Endothelial cell of umbilical vein (primary cell): ENCODE data around the gene MYORG. TPM values are rescaled to one million over a fixed set of nuclear protein-coding genes. Genes with fewer than 3 reads are reported as not detected.

ENCODE experiments used
- BruUV-seq: library from RNA; stranded (reverse); fragments of 400-500 nt; replicated peaks from 2 replicates; lab custom pipeline; 2021; lab: Mats Ljungman, UMichigan
- CTCF ChIA-PET: fragments of 300-600, 350-600 bp; sonication (Branson Sonifier 250); formaldehyde crosslinking; loops from one replicate; lab custom pipeline; 2021; ENCODE audit warnings: antibody characterized with exemption, inconsistent platforms; lab: Charles Lee
- POLR2A ChIA-PET: fragments of 300-600, 350-600 bp; sonication (Branson Sonifier 250); formaldehyde crosslinking; loops from one replicate; lab custom pipeline; 2021; ENCODE audit warnings: antibody characterized with exemption, inconsistent platforms; lab: Charles Lee
- DNase-seq: peaks from one replicate; pipeline ENCODE4 v3.0.0-alpha.2; 2011; ENCODE audit warnings: low read depth, low spot score
- FAIRE-seq: peaks from 2 replicates; lab custom pipeline; 2011; peaks lifted over from hg19 to GRCh38; lab: Jason Lieb, UNC
- H2AFZ ChIP-seq: 2 replicates; pipeline ENCODE4 v1.6.0; 2012; ENCODE audit warnings: low read depth, low read length, control low read depth, inconsistent platforms
- H3K27ac ChIP-seq: 2 replicates; pipeline ENCODE4 v1.5.1; 2011; ENCODE audit warnings: low read depth, mild to moderate bottlenecking, control low read depth, low read length, moderate library complexity; ENCODE audit not compliant: insufficient read depth
- H3K27me3 ChIP-seq, 2 experiments: 2 replicates each; pipeline versions ENCODE4 v1.6.0 to v1.6.1; 2011; ENCODE audit warnings: low read length in 2 of 2, mixed read lengths in 1 of 2; ENCODE audit not compliant: control insufficient read depth in 2 of 2, insufficient read depth in 2 of 2
- H3K36me3 ChIP-seq, 2 experiments: 2 replicates in 1 of 2; 3 replicates in 1 of 2; pipeline ENCODE4 v1.5.1; 2011; ENCODE audit warnings: low read length in 2 of 2, mild to moderate bottlenecking in 1 of 2, moderate library complexity in 1 of 2; ENCODE audit not compliant: control insufficient read depth in 2 of 2, insufficient read depth in 2 of 2; ENCODE audit errors: extremely low read depth in 1 of 2
- H3K4me1 ChIP-seq: 3 replicates; pipeline ENCODE4 v1.5.1; 2011; ENCODE audit warnings: mild to moderate bottlenecking, low read length; ENCODE audit not compliant: control insufficient read depth, insufficient read depth; ENCODE audit errors: extremely low read depth
- H3K4me2 ChIP-seq: 2 replicates; pipeline ENCODE4 v1.6.1; 2011; ENCODE audit warnings: low read length, control low read depth, mixed read lengths; ENCODE audit not compliant: insufficient read depth
- H3K4me3 ChIP-seq, 3 experiments: fragments of 200-600 bp in 1 of 3; sonication (generic), shearing (Covaris generic) in 1 of 3; replicated peaks in 1 of 3; 2 replicates each; pipeline ENCODE4 v1.5.1; 2011 to 2016; ENCODE audit warnings: control low read depth in 3 of 3, low read length in 3 of 3, mild to moderate bottlenecking in 2 of 3, inconsistent platforms in 1 of 3, low read depth in 1 of 3, moderate library complexity in 1 of 3; ENCODE audit not compliant: insufficient read depth in 1 of 3
- H3K79me2 ChIP-seq: 2 replicates; pipeline ENCODE4 v1.6.0; 2012; ENCODE audit warnings: low read length, inconsistent platforms; ENCODE audit not compliant: control insufficient read depth, insufficient read depth
- H3K9ac ChIP-seq: replicated peaks from 2 replicates; pipeline ENCODE3; 2011; ENCODE audit warnings: low read length, control low read depth; ENCODE audit not compliant: insufficient read depth; ENCODE audit errors: extremely low read depth
- H3K9me1 ChIP-seq: replicated peaks from 3 replicates; pipeline ENCODE4 v1.6.0; 2011; ENCODE audit warnings: mild to moderate bottlenecking, low read length; ENCODE audit not compliant: control insufficient read depth, insufficient read depth; ENCODE audit errors: extremely low read depth
- H3K9me3 ChIP-seq: replicated peaks from 2 replicates; pipeline ENCODE4 v1.5.1; 2012; ENCODE audit warnings: low read length, inconsistent platforms; ENCODE audit not compliant: control insufficient read depth, insufficient read depth
- H4K20me1 ChIP-seq: replicated peaks from 2 replicates; pipeline ENCODE3; 2011; ENCODE audit warnings: mild to moderate bottlenecking, low read length; ENCODE audit not compliant: control insufficient read depth, insufficient read depth; ENCODE audit errors: extremely low read depth
- CTCF ChIP-seq, 2 donors: IDR thresholded peaks; 1 replicate in 1 of 2; 2 replicates in 1 of 2; pipeline ENCODE4 v1.5.1; 2011; ENCODE audit warnings: low read length in 2 of 2, mild to moderate bottlenecking in 2 of 2, moderate library complexity in 2 of 2, control low read depth in 1 of 2, inconsistent platforms in 1 of 2, low read depth in 1 of 2; ENCODE audit not compliant: insufficient read depth in 1 of 2; ENCODE audit errors: extremely low read depth in 1 of 2
- EZH2 ChIP-seq: IDR thresholded peaks from 2 replicates; pipeline ENCODE4 v1.6.1; 2012; ENCODE audit warnings: borderline replicate concordance, low read depth, mild to moderate bottlenecking, moderate library complexity, low read length, inconsistent platforms; ENCODE audit not compliant: severe bottlenecking
- FOS ChIP-seq: IDR thresholded peaks from 2 replicates; pipeline ENCODE4 v1.6.1; 2011; ENCODE audit warnings: mild to moderate bottlenecking, low read length, moderate library complexity, borderline replicate concordance; ENCODE audit not compliant: insufficient read depth
- GATA2 ChIP-seq: IDR thresholded peaks from 2 replicates; pipeline ENCODE4 v1.7.0; 2011; ENCODE audit warnings: low read depth, mild to moderate bottlenecking, moderate library complexity, mixed read lengths, low read length; ENCODE audit not compliant: insufficient read length, insufficient read depth
- JUN ChIP-seq: IDR thresholded peaks from 2 replicates; pipeline ENCODE4 v1.6.1; 2011; ENCODE audit warnings: borderline replicate concordance, low read depth; ENCODE audit not compliant: insufficient read length, insufficient read depth
- MAX ChIP-seq: IDR thresholded peaks from 2 replicates; pipeline ENCODE4 v1.6.1; 2011; ENCODE audit not compliant: insufficient read depth, insufficient read length
- MYC ChIP-seq: IDR thresholded peaks from one replicate; pipeline ENCODE4 v1.6.1; 2011; ENCODE audit warnings: mild to moderate bottlenecking, low read depth, low read length
- POLR2A ChIP-seq: IDR thresholded peaks from 2 replicates; pipeline ENCODE4 v1.6.1; 2012; ENCODE audit warnings: low read depth, mild to moderate bottlenecking, control low read depth, low read length
- POLR2AphosphoS5 ChIP-seq: IDR thresholded peaks from 2 replicates; pipeline ENCODE4 v1.6.1; 2012; ENCODE audit warnings: low read depth, mild to moderate bottlenecking, control low read depth, low read length, moderate library complexity; ENCODE audit not compliant: insufficient read depth
- dilution Hi-C: fragments of 300-500 bp; cut with MboI; formaldehyde crosslinking; loops from one replicate; pipeline ENCODE4 v1.15.0; 2019; ENCODE audit warnings: low sequenced_read_pairs; ENCODE audit not compliant: extremely low pct_ligation_motif_present
- intact Hi-C: fragments of 100-400 bp; cut with micrococcal nuclease; formaldehyde crosslinking; loops from one replicate; pipeline ENCODE4 v1.10.0; 2022
- polyA plus RNA-seq, 4 experiments: library from polyadenylated mRNA; depleted of rRNA in 3 of 4; stranded (reverse) in 3 of 4; unstranded in 1 of 4; fragments of >200 nt; gene quantifications; 2 replicates each; pipeline versions ENCODE4 v1.2.1 to v1.2.3, GENCODE V29; 2011 to 2012; ENCODE audit warnings: missing spikeins in 1 of 4
- total RNA-seq: library from RNA; stranded (reverse); gene quantifications from 2 replicates; pipeline ENCODE4 v1.2.3, GENCODE V29; 2021

MYORG gene
- total and polyA plus RNA-seq, 2 donors (not counting 3 experiments of a cell fraction or from before 2014, with no cell fraction given), result 2.8 to 7.0 TPM

DNA sequence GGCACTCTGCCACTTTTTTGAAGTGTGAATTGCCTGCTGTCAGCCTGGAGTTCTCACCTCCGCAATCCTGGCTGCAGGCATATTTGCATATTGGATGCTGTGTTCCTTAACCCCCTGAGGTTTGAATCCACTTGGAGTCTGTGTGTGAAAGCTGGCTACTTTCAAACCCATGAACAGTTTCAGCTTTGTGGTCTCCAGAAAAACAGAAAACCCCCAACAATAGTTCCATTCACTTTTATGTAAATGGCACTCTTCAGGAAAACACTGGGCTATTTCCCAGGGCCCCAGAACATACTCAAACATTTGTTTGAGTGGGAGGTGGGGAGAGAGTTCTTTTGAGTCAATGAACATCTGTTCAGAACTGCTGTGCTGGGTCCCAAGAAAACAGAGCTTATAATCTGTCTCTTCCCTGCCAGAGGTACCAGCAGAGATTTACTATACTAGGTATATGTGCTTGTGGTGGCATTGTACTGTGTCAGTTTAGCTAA is 42.3 kb downstream of the MYORG start:
- Histone ChIP-seq H3K9ac (no peak overlapping the region), H3K4me1 (no peaks in the 10 kb centered on the region), H4K20me1 (no peaks in the 10 kb centered on the region), H3K27me3 (no peaks in the 10 kb centered on the region), H3K9me3 (no peaks in the 10 kb centered on the region), H2AFZ (no peak overlapping the region), H3K36me3 (peaks cover 4 to 9% of the 10 kb centered on the region in 2 experiments), H3K4me2 (no peak overlapping the region), H3K79me2 (peaks cover 4% of the 10 kb centered on the region), H3K9me1 (no peaks in the 10 kb centered on the region), H3K27ac (no peak overlapping the region), H3K4me3 (no peak overlapping the region)
- dilution Hi-C loops, result no loop called here
- TF ChIP-seq POLR2AphosphoS5 (no peak), MYC (no peak), JUN (no peak), FOS (no peak), EZH2 (no peak), CTCF (IDR thresholded peaks at IDR 0.05; ENCODE audit: extremely low read depth in 1 of 2, insufficient read depth in 1 of 2, low read depth in 1 of 2, low read length in 2 of 2) (no peak), GATA2 (no peak), POLR2A (no peak), MAX (no peak)
- ChIA-PET CTCF (interaction anchor here (0.7 to 6.9 kb wide), 11 partner anchors 13 to 269 kb away, joined by 3 to 152 read pairs (median 8); partner anchors contain the start of gene MYORG), POLR2A (no interaction called here)
- no peak for FAIRE-seq
- DNase-seq, result no peak
- intact Hi-C loops, result no loop called here
- BruUV-seq, result no TSS peak
